Effector CD4-positive, alpha-beta T cell (primary cell): ENCODE data around the gene MAJIN.
"Not testable (repeated sequence)": the region's sequence is repeated elsewhere in the genome, so short reads cannot be mapped to it uniquely, and the experiment has no call there.

Experiments used
- DNase-seq: peaks from one replicate; pipeline ENCODE4 v3.0.0-alpha.2; 2020
- total RNA-seq: gene quantifications from one replicate; lab custom pipeline; 2026; lab: John Stamatoyannopoulos, UW

The MAJIN gene
- total RNA-seq = 0.75 reads per million

- DNase-seq = peak; percentile 82
These were observed at the start of gene MAJIN for GRCh38 chr11:64971421-64972233. Gene MAJIN, minus strand, starts transcription at chr11:64972108. Its CDS starts 12,703 bp downstream, at chr11:64959405.

GRCh38 chr11:65021509-65021908, 49.6 kb upstream of the MAJIN start:
- DNase-seq = no peak

GRCh38 chr11:65021003-65021402, 49.1 kb upstream of the MAJIN start:
- DNase-seq = no peak

- DNase-seq = no peak
These were observed 47.9 kb upstream of the MAJIN start for GRCh38 chr11:65019824-65020223.

- DNase-seq = no peak
These were observed 46.0 kb upstream of the MAJIN start for GRCh38 chr11:65017937-65018336.

GRCh38 chr11:65016705-65017104, 44.8 kb upstream of the MAJIN start:
- no peak for DNase-seq

- no peak for DNase-seq
These were observed 42.9 kb upstream of the MAJIN start for GRCh38 chr11:65014726-65015227.

- DNase-seq = peak; percentile 80
These were observed 42.2 kb upstream of the MAJIN start, which contains the start of gene ARL2 for GRCh38 chr11:65013888-65014725. Gene ARL2, plus strand, starts transcription at chr11:65014160. Its CDS starts 48 bp downstream, at chr11:65014208.

GRCh38 chr11:65013130-65013887, 41.4 kb upstream of the MAJIN start:
- peak; percentile 85 for DNase-seq

GRCh38 chr11:65008873-65009272, 37.0 kb upstream of the MAJIN start:
- no peak for DNase-seq

- DNase-seq = no peak
These were observed 36.1 kb upstream of the MAJIN start for GRCh38 chr11:65008016-65008415.

GRCh38 chr11:65003968-65004367, 32.1 kb upstream of the MAJIN start:
- DNase-seq = not testable (repeated sequence)

GRCh38 chr11:65003282-65003681, 31.4 kb upstream of the MAJIN start:
- no peak for DNase-seq

GRCh38 chr11:65002706-65003105, 30.8 kb upstream of the MAJIN start:
- no peak for DNase-seq

GRCh38 chr11:64999478-64999877, 27.6 kb upstream of the MAJIN start:
- DNase-seq = no peak

GRCh38 chr11:64998690-64999431, 27.0 kb upstream of the MAJIN start:
- no peak for DNase-seq

GRCh38 chr11:64998141-64998540, 26.2 kb upstream of the MAJIN start:
- no peak for DNase-seq

- no peak for DNase-seq
These were observed 24.9 kb upstream of the MAJIN start, which contains the start of gene BATF2 for GRCh38 chr11:64996710-64997380. Gene BATF2, minus strand, starts transcription at chr11:64996971. Its CDS starts 57 bp downstream, at chr11:64996914.

- DNase-seq = no peak
These were observed 24.4 kb upstream of the MAJIN start for GRCh38 chr11:64996327-64996709.

GRCh38 chr11:64994318-64994717, 22.4 kb upstream of the MAJIN start:
- no peak for DNase-seq

GRCh38 chr11:64990222-64990923, 18.5 kb upstream of the MAJIN start:
- DNase-seq = no peak
